SU-DHL-6 (cell line): Measurements from ENCODE around the gene THEMIS.

ENCODE experiments used
- H2AFZ ChIP-seq: fragments of 200-600 bp; sonication (generic); 2 replicates; pipeline ENCODE4 v1.6.1; 2014; ENCODE audit warnings: low read depth, mild to moderate bottlenecking, moderate library complexity, mixed read lengths, antibody characterized with exemption, low read length; ENCODE audit not compliant: severe bottlenecking
- H3F3A ChIP-seq: fragments of 200-600 bp; shearing (Covaris generic); 2 replicates; pipeline ENCODE4 v1.6.0; 2016; ENCODE audit warnings: antibody characterized with exemption, mild to moderate bottlenecking; ENCODE audit not compliant: insufficient read depth
- H3K27ac ChIP-seq: fragments of 200-600 bp; sonication (generic); 2 replicates; pipeline ENCODE4 v1.5.1; 2016; ENCODE audit warnings: low read depth, mild to moderate bottlenecking, low read length, moderate library complexity, mixed read lengths
- H3K27me3 ChIP-seq: fragments of 200-600 bp; sonication (generic), shearing (Covaris generic); 2 replicates; pipeline ENCODE4 v1.6.0; 2014; ENCODE audit warnings: mild to moderate bottlenecking, low read length
- H3K36me3 ChIP-seq: fragments of 200-600 bp; sonication (generic); 2 replicates; pipeline ENCODE4 v1.6.1; 2014; ENCODE audit warnings: mild to moderate bottlenecking, low read length, mixed read lengths
- H3K4me2 ChIP-seq: fragments of 300-600, 200-600 bp; shearing (Covaris generic), sonication (generic); 2 replicates; pipeline ENCODE4 v1.6.0; 2014; ENCODE audit warnings: low read length, low read depth, mild to moderate bottlenecking; ENCODE audit not compliant: poor library complexity, severe bottlenecking
- H3K4me3 ChIP-seq: fragments of 200-600 bp; sonication (generic); 2 replicates; pipeline ENCODE4 v1.5.1; 2014; ENCODE audit warnings: antibody characterized with exemption, low read length, mild to moderate bottlenecking, mixed read lengths; ENCODE audit not compliant: insufficient read depth, poor library complexity, severe bottlenecking
- H3K79me2 ChIP-seq: fragments of 200-600 bp; sonication (generic); 2 replicates; pipeline ENCODE4 v1.6.1; 2014; ENCODE audit warnings: mild to moderate bottlenecking, low read length, moderate library complexity; ENCODE audit not compliant: insufficient read depth
- H3K9ac ChIP-seq: fragments of 200-600 bp; sonication (generic); 2 replicates; pipeline ENCODE4 v1.7.0; 2014; ENCODE audit warnings: mild to moderate bottlenecking, low read length
- H3K9me2 ChIP-seq: fragments of 200-600 bp; sonication (generic); replicated peaks from 2 replicates; pipeline ENCODE4 v1.6.1; 2014; ENCODE audit warnings: low read length; ENCODE audit not compliant: insufficient read depth
- H3K9me3 ChIP-seq: fragments of 200-600 bp; sonication (generic); 2 replicates; pipeline ENCODE4 v1.6.1; 2014; ENCODE audit warnings: low read length, mixed read lengths; ENCODE audit not compliant: insufficient read depth
- H4K20me1 ChIP-seq: fragments of 200-600 bp; sonication (generic); 2 replicates; pipeline ENCODE4 v1.6.1; 2014; ENCODE audit warnings: low read depth, mild to moderate bottlenecking, antibody characterized with exemption, low read length, moderate library complexity, mixed read lengths
- EZH2phosphoT487 ChIP-seq: fragments of 200-600 bp; sonication (generic), shearing (Covaris generic); conservative IDR thresholded peaks from 2 replicates; pipeline ENCODE4 v1.6.1; 2018; ENCODE audit warnings: mild to moderate bottlenecking, antibody characterized with exemption, low read length, moderate library complexity, mixed read lengths
- TF ChIP-seq, protein P1 (sequence below): fragments of 200-600 bp; sonication (generic); IDR thresholded peaks from one replicate; pipeline ENCODE4 v1.5.1; 2017; ENCODE audit warnings: antibody characterized with exemption, mild to moderate bottlenecking, low read length, moderate library complexity; ENCODE audit not compliant: insufficient read depth, poor library complexity, severe bottlenecking

The THEMIS gene

DNA sequence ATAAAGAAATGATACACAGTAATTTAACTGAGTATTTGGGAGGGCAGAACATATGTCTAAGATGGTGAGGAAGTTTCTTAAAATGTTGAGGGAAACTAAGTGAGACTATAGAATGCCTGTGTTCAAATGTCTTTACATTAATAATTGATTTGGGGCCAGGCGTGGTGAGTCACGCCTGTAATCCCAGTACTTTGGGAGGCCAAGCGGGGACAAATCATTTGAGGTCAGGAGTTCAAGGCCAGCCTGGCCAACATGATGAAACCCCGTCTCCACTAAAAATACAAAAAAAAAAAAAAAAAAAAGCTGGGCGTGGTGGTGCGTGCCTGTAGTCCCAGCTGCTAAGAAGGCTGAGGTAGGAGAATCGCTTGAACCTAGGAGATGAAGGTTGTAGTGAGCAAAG lies 66.7 kb downstream of the THEMIS start:
- Histone ChIP-seq H3K79me2 (no peaks in the 10 kb centered on the region), H4K20me1 (no peaks in the 10 kb centered on the region; the same call in 1 of the 2 replicates), H3K4me3 (no peak overlapping the region), H3K9ac (no peak overlapping the region), H3K27me3 (no peaks in the 10 kb centered on the region), H2AFZ (no peak overlapping the region), H3K9me2 (no peaks in the 10 kb centered on the region), H3F3A (no peaks in the 10 kb centered on the region), H3K4me2 (no peak overlapping the region), H3K36me3 (no peaks in the 10 kb centered on the region), H3K27ac (no peak overlapping the region), H3K9me3 (no peaks in the 10 kb centered on the region)
- TF ChIP-seq, protein P1, sequence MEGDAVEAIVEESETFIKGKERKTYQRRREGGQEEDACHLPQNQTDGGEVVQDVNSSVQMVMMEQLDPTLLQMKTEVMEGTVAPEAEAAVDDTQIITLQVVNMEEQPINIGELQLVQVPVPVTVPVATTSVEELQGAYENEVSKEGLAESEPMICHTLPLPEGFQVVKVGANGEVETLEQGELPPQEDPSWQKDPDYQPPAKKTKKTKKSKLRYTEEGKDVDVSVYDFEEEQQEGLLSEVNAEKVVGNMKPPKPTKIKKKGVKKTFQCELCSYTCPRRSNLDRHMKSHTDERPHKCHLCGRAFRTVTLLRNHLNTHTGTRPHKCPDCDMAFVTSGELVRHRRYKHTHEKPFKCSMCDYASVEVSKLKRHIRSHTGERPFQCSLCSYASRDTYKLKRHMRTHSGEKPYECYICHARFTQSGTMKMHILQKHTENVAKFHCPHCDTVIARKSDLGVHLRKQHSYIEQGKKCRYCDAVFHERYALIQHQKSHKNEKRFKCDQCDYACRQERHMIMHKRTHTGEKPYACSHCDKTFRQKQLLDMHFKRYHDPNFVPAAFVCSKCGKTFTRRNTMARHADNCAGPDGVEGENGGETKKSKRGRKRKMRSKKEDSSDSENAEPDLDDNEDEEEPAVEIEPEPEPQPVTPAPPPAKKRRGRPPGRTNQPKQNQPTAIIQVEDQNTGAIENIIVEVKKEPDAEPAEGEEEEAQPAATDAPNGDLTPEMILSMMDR, result no peak
- TF ChIP-seq EZH2phosphoT487, result no peak

DNA sequence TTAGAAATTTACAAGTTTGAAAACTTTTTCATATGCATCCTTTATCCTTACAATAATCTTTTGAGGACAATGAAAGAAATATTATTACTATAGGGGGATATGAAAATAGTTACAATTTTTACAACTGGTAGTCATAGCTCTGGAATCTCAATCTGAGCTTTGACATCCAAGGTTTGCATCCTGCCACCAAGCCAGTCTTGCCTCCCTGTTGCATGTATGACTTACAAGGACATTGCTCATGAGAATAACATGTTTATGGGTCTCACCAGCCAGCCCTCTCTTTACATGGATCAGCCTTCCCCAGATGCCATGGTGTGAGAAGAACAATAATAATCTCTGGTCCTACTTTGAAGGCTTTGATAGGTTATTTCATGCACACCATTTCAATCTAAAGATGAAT lies 67.5 kb downstream of the THEMIS start:
- Histone ChIP-seq H3K79me2 (no peaks in the 10 kb centered on the region), H3F3A (no peaks in the 10 kb centered on the region), H3K36me3 (no peaks in the 10 kb centered on the region), H3K27me3 (no peaks in the 10 kb centered on the region), H2AFZ (no peak overlapping the region), H3K4me2 (no peak overlapping the region), H3K9ac (no peak overlapping the region), H3K9me2 (no peaks in the 10 kb centered on the region), H3K9me3 (no peaks in the 10 kb centered on the region), H3K27ac (no peak overlapping the region), H4K20me1 (no peaks in the 10 kb centered on the region; the same call in 1 of the 2 replicates), H3K4me3 (no peak overlapping the region)
- TF ChIP-seq, protein P1, result no peak
- no peak for TF ChIP-seq EZH2phosphoT487

DNA sequence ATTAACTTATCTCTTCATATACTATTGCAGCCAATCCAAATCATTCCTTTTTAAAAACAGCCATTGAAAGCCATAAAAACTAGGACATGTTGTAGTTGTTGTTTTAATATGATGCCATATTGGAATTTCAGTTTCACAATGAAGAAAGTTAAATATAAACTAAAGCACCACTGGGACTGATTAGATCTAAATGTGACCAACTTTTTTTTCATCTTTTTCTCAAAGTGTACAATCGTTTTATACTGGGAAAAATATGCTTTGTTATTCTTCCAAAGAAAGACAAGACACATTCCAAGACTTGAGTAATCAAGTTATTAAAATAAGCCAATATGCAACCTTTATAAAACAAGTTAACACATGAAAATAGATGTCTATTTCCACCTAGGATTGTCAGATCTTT lies 68.5 kb downstream of the THEMIS start:
- no peaks in the 10 kb centered on the region for H4K20me1 ChIP-seq
- no peak overlapping the region for H3K9ac ChIP-seq
- H3K9me3 ChIP-seq, result no peaks in the 10 kb centered on the region
- no peak overlapping the region for H2AFZ ChIP-seq
- no peak overlapping the region for H3K4me2 ChIP-seq
- no peak overlapping the region for H3K4me3 ChIP-seq
- no peaks in the 10 kb centered on the region for H3K36me3 ChIP-seq
- no peaks in the 10 kb centered on the region for H3K27me3 ChIP-seq
- TF ChIP-seq, protein P1, result no peak
- no peak for TF ChIP-seq EZH2phosphoT487
- H3K27ac ChIP-seq, result no peak overlapping the region
- H3K79me2 ChIP-seq, result no peaks in the 10 kb centered on the region
- H3K9me2 ChIP-seq, result no peaks in the 10 kb centered on the region
- no peaks in the 10 kb centered on the region for H3F3A ChIP-seq
